ENCODE data around the gene HMG20B.
"Not testable (repeated sequence)": the region's sequence is repeated elsewhere in the genome, so short reads cannot be mapped to it uniquely, and the experiment has no call there.

Gene HMG20B

DNA sequence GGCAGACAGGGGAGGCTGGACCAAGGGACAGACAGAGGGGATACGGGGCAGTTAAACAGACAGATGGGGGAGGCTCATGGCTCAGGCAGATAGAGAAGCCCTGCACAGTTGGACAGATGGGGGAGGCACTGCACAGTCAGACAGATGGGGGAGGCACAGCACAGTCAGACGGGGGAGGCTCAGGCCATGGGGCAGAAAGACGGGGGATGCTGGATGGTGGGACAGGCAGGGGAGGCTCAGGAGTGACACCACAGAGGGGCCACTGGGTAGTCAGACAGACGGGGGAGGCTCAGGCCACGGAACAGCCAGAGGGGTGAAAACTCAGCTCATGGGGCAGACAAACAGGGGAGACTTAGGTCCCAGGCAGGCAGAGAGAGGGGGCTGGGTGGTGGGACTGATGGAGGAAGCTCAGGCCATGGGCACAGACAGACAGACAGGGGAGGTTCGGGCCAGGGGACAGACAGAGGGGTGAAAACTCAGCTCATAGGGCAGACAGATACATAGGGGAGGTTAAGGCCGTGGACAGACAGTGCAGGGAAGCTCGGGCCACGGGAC is 16.2 kb upstream of the HMG20B start:
- DNase-seq (ENCODE audit: low spot score), result no peak

DNA sequence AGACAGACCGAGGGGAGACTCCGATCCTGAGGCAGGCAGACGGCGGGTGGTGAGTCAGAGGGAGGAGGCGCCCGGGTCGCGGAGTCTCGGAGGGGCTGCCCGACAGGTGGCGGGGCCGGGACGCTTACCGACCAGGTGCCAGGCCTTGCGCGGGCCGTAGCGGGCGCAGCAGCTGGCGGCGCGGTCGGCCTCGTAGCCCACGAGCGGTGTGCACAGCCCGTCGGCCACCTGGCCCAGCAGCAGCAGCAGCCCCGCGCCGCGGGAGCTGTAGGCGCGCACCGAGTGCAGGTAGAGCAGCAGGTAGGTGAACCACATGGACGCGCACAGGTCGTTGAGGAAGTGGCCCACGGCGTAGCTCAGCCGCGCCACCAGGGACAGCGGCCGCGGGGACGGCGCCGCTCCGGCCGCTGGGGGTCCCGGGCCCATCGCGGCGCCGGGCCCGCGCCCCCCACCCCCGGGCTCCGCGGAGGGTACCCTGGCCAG is 15.7 kb upstream of the HMG20B start:
- DNase-seq (ENCODE audit: low spot score), result peak; percentile 67

DNA sequence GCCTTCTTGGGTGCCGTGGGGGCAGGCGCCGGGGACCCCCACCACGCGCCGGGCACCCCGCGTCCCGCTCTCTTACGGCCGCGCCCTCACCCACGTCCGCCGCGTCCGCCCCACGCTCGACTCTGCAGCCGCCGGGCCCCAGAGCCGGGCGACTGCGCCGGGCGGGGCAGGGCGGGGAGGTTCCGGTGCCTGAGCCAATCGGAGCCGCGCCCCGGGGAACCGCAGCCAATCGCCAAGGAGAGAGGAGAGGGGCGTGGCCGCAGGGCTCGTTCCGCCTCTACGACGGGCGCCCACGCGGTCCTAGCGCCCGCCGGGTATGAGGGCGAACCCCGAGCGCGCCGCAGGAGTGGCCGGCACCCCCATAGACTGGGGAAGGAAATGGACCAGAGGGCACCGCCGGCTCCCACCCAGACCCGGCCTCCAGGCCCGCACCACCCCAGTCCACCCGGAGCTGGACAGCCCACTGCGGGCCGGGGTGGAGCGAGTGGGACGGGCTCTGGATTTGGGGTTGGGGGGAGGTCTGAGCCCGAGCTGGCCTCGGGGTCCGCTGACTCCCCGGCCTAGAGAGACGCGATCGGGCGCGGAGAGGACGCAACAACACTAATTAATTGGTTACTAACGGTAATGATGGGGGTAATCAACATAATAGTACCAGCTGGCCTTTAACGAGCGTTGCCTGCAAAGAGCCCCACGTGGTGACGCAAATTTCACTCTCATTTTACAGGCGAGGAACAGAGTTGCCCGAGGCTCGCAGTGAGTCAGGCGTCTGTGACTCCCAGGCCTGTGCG is 15.1 kb upstream of the HMG20B start, which contains the start of gene MFSD12:
TSS of gene MFSD12 (minus strand) at position 126 of the 788 bp plus-strand sequence. CDS start 183 bp downstream, outside the sequence.
- peak; percentile 95 for DNase-seq (ENCODE audit: low spot score)

DNA sequence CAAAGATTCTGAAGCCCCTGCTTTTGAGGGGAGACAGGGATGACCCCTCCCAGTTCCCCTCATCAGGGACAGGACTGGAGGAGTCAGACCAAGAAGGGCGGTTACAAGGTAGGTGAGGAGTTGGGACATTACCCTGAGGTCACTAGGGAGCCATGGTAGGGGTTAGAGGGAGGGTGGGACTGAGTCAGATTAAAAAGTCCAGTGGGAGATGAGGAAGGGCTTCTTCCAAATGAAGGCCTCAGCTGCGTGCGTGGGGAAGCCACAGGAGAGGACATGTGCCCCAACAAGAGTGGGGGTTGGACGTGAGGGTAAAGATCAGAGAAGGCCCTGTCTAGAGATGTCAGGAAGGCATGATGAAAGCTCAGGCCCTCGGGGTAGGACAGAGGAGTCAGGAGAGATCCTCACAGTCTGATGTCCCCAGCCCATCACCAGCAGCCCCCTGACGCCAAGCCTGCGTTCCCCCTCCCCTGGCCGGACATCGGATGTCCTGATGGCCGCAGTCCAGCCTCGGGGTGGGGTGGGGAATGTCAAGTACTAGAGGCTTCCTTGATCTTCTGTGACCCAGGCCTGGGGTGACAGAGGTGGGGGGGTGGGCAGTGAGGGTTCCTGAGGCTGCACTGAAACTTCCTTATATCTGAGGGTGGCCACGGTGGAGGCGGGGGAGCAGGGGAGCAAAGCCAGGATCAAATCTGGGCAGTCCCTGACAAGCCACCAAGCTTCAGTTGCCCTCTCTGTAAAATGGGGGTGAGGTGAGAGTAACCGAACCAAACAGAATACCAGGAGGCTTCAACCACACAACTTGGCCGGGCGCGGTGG is 8.8 kb upstream of the HMG20B start:
- DNase-seq (ENCODE audit: low spot score), result no peak

DNA sequence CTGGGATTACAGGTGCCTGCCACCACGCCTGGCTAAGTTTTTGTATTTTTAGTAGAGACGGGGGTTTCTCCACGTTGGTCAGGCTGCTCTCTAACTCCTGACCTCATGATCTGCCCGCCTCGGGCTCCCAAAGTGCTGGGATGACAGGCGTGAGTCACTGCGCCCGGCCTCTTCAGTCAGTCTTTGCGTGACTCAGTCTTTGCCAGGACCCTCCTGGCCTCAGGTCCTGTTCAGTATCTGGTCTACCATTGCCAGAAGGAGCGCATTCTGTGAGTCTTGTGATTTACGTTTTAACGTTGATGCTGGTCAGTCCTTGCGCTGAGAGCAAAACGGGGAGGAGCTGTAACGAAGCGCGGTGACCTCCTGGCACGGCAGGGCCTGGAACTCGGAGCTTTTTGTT is 7.6 kb upstream of the HMG20B start:
- DNase-seq (ENCODE audit: low spot score), result no peak

DNA sequence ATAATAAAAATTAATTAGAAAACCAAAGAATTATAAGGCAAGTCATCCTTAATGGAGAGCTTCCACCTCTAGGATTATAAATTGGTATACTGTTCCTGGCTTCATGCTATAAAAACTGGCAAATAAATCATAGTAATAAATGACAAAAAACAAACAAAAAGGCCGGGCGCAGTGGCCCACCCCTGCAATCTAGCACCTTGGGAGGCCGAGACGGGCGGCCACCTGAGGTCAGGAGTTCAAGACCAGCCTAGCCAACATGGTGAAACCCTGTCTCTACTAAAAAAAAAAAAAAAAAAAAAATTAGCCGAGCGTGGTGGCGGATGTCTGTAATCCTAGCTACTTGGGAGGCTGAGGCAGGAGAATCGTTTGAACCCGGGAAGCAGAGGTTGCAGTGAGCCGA is 2.7 kb upstream of the HMG20B start:
- DNase-seq (ENCODE audit: low spot score), result not testable (repeated sequence)

DNA sequence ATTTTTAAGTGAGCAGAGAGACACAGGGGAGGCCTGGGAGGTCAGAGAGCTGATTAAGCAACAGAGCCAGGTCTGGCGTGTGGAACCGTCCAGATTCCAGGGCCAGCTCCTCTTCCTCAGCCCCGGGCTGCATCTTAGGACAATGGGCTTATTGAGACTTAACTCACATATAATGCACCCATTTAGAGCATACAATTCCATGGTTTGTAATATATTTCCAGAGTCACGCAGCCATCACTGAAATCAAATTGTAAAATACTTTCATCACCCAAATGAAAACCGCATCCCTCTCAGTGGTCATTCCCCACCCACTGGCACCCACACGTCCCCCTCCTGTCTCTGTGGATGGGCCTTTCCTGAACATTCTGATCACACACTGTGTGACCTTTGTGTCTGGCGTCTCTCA is 2.1 kb upstream of the HMG20B start:
- no peak for DNase-seq (ENCODE audit: low spot score)

DNA sequence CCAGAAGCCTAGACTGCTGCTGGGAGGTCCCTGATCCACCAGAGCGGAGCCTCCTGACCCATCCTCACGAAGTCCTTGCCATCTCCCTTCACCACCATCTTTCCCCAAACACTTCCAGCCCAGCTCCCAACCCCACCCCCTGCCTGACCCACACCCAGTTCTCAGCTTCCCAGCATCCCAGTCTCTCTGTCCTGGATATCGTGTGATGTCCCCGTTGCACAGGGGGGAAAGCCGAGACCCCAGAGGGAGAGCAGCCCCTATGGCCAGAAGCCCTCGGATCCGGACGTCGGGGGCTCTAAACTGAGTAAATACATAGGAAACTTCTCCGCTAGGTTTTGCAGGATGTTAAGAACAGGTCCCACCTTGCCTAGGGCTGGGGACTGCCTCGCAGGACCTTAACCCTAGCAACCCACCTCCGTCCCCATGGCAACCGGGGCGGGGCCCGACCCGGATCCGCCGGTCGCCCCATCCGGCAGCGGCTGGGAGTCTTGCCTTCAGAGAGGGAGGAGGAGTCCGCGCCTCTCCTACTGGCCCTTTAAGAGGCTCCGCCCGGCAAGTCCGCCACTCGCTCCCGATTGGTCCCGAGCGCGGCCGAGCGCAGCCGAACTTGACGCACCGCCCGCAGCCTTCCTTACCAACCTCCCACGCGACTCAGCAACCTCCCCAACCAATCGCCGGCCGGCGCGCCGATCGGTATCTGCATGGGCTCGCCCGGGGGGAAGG is 451 bp upstream of the HMG20B start:
- DNase-seq (ENCODE audit: low spot score), result peak; percentile 100

DNA sequence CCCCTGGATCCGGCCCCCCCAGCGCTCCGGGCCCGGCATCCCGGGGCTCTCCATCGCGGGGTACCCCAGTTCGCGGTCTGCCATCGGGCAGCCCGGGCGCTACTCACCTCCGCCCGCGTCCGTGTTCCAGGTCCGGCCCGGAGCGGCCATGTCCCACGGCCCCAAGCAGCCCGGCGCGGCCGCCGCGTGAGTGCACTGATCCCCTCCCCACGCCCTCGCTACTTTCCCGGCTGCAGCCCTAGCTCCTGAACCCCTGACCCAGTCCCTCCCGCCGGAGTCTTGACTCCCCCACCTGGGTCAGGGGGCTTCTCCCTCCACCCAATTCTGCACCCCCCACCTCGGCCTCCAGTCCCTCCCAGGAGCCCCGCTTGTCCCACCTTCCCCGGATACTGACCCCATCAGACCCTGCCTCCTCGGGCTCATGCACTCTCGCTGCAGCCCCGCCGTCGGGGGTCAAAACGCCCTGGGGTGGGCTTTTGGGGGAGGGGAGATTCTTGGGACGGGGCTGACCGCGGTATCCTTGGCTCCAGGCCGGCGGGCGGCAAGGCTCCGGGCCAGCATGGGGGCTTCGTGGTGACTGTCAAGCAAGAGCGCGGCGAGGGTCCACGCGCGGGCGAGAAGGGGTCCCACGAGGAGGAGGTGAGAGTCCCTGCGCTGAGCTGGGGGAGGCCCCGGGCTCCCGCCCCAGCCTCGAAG is 566 bp downstream of the HMG20B start:
- no peak for DNase-seq (ENCODE audit: low spot score)

DNA sequence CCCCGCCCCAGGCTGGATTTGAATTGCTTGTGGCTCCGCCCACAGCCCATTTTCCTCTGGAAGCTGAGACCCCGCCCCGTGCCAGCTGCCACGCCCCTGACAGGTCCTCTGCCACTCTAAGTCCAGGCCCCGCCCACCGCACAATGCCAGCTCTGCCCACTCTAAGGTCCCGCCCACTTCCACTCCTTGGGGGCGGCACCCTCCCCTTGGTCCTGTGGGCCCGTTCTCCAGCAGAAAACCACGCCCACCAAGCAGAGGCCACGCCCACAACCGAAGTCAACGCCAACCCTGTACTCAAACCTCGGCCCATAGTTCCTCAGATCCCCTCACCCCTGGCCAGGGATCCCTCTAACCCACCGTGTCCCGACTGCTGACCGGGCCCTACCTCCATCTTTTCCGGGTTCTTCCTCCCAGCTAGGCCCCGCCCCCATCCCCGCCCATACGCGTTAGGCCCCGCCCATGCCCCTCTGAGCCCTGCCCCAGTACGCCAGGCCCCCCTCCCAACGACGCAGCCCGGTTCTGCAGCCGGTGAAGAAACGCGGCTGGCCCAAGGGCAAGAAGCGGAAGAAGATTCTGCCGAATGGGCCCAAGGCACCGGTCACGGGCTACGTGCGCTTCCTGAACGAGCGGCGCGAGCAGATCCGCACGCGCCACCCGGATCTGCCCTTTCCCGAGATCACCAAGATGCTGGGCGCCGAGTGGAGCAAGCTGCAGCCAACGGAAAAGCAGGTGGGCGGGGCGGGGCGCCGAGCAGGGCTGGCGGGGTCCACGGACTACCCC is 1.3 kb downstream of the HMG20B start:
- peak; percentile 73 for DNase-seq (ENCODE audit: low spot score)

DNA sequence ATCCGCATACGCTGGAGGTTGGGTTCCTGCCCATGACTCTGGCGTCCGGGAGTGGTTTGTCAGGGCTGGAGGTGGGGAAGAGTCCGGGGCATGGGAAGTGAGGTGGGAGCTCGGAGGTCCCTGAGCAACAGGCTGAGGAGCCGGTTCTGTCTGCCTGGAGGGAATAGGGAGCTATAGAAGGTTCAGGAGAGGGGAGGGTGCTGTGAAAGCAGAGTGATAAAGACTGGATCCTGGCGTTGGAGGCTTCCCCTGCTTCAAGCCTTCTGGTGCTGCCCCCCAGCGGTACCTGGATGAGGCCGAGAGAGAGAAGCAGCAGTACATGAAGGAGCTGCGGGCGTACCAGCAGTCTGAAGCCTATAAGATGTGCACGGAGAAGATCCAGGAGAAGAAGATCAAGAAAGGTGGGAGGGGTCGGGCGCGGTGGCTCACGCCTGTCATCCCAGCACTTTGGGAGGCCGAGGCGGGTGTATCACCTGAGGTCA is 2.6 kb downstream of the HMG20B start:
- peak; percentile 23 for DNase-seq (ENCODE audit: low spot score)

DNA sequence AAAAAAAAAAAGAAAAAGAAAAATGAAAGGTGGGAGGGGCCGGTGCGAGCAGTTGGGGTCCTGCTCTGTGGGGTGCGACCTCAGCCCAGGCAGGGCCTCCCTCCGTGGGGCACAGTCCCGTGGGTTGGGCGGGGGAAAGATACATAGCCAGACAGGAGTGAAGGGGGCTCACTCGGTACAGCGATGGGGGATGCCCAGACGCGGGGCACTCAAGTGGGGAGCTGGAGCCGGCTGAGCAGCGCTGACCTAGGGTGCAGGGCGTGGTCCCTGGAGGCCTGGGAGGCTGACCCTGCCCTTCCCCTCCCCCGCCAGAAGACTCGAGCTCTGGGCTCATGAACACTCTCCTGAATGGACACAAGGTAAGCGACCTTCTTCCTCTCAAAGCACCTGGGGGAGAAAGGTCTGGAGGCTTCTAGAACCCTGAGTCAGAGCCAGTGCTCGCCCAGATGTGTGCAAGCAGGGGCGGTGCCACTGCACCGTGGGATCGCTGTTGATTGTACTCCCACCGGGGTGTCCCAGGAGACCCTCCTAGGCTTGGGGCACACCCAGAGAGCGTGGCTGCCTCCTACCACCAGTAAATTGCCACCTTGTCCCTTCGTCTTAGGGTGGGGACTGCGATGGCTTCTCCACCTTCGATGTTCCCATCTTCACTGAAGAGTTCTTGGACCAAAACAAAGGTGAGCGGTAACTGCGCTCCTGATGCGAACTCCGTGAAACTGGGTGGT is 3.4 kb downstream of the HMG20B start:
- DNase-seq (ENCODE audit: low spot score), result no peak

DNA sequence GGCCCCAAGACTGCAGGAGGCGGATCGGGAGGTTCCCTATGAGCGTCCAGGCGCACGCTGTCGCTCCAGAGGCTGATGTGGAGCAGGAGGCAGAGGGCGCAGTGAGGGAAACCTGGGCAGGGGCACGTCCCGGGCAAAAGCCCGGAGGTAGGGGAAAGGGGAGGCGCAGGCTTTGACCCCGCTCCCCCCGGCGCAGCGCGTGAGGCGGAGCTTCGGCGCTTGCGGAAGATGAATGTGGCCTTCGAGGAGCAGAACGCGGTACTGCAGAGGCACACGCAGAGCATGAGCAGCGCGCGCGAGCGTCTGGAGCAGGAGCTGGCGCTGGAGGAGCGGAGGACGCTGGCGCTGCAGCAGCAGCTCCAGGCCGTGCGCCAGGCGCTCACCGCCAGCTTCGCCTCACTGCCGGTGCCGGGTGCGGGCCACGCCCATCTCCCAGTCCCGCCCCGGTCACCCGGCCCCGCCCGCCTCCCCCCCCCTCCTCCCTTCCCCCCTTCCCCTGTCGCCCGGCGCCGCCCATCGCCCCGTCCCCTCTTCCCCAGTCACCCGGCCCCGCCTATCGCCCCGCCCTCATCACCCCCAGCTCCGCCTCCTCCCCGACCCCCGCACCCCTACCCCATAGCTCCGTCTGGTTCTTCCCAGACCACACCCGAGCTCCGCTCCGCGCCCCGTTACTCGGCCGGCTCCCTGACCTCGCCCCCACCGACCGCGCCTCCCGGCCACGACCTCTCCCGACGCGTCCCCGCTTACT is 4.1 kb downstream of the HMG20B start:
- DNase-seq (ENCODE audit: low spot score), result no peak

DNA sequence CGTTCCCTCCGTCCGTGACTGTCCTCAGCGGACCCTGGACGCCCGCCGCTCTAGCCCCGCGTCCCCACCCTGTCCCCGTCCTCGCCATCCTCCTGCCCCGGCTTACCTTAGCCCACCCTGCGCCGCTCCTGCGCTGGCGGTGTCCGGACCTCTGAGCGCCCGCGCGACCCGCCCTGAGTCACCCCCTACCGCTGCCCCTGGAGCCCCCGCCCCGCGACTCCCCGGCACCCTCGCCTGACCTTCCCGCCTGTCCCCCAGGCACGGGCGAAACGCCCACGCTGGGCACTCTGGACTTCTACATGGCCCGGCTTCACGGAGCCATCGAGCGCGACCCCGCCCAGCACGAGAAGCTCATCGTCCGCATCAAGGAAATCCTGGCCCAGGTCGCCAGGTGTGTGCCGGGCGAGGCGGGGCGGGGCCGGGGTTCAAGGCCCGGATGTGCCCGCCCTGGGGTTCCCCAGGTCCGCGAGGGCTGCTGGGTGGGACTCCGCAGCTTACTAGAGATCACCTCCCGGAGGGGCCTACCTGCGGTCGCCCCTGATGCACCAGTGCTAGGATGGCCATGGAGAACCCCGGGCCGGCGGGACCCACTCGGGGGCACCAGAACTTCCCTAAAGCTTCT is 5.1 kb downstream of the HMG20B start:
- DNase-seq (ENCODE audit: low spot score), result no peak

DNA sequence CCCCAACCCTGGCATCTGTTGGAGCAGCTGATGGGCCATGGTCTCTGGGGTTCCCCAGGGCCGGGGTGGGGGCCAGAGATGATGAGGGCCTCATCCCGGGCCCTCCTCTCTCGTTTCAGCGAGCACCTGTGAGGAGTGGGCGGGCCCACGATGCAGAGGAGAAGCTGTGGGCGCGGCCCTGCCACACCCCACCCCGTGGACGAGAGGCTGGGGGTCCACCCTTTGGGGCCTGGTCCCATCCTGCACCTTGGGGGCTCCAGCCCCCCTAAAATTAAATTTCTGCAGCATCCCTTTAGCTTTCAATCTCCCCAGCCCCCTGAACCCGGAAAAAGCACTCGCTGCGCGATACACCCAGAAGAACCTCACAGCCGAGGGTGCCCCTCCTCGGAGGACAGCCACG is 5.6 kb downstream of the HMG20B start:
- DNase-seq (ENCODE audit: low spot score), result no peak

DNA sequence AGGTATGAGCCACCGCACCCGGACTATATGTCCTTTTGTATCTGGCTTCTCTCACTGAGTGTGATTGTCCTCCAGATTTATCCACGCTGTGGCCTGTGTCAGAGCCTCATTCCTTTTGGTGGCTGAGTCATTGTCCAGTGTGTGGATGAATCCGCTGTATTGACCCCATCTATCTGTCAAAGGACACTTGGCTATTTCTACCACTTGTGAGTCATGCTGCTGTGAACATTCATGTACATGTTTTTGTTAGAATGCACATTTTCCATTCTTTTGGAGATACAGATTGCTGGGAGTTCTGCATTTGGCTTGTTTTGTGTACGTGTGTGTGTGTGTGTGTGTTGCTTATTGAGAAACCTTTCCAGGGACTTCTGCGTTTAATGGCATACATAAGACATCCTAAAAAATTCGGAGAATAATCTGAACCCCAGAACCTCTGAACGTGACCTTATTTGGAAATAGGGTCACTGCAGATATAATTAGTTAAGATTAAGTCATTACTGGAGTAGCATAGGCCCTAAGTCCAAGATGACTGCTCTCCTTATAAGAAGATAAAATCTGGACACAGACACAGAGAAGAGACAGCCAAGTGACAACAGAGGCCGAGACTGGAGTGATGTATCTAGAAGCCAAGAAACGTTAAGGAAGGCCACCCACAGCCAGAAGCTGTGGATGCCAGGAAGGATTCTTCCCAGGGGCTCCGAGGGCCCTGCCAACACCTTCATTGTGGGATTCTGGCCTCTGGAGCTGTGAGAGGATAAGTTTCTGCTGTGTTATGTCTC is 7.6 kb downstream of the HMG20B start:
- no peak for DNase-seq (ENCODE audit: low spot score)

DNA sequence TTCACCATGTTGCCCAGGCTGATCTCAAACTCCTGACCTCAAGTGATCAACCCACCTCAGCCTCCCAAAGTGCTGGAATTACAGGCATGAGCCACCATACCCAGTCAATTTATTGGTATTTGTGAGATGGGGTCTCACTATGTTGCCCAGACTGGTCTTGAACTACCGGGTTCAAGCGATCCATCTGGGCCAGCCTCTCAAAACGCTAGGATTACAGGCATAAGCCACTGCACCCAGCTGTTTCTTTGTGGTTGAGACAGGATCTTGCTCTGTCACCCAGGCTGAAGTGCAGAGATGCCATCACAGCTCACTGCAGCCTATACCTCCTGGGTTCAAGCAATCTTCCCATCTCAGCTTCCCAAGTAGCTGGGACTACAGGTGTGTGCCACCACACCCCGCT is 9.0 kb downstream of the HMG20B start:
- DNase-seq (ENCODE audit: low spot score), result not testable (repeated sequence)

Data from CD4-positive, alpha-beta T cell treated with Interleukin-2 at 100 ng/mL for 4 hours (primary cell).